T-helper 17 cell (primary cell): ENCODE data around the gene FAM209B. TPM values are rescaled to one million over a fixed set of nuclear protein-coding genes. Genes with fewer than 3 reads are reported as not detected.
"Not testable (repeated sequence)": the region's sequence is repeated elsewhere in the genome, so short reads cannot be mapped to it uniquely, and the experiment has no call there.

Experiments used
- ATAC-seq: fragments of 150-1000 bp; cut with Tn5 transposase; 2 replicates; pipeline ENCODE4 v1.10.0; 2021; ENCODE audit warnings: mild to moderate bottlenecking, moderate library complexity
- DNase-seq, 3 donors: peaks; one replicate each; pipeline versions ENCODE4 v3.0.0 to v3.0.0-alpha.2; 2020 to 2021
- H3K9me3 ChIP-seq: one replicate; pipeline ENCODE4 v1.7.0; 2013; ENCODE audit warnings: low read length, mild to moderate bottlenecking; ENCODE audit not compliant: control insufficient read depth, poor library complexity, severe bottlenecking
- H3K27ac Mint-ChIP-seq: one replicate; pipeline ENCODE4 v1.8.0; 2022; ENCODE audit warnings: mild to moderate bottlenecking, moderate library complexity, mixed read lengths
- H3K27me3 Mint-ChIP-seq: one replicate; pipeline ENCODE4 v1.8.0; 2022; ENCODE audit warnings: mixed read lengths
- H3K36me3 Mint-ChIP-seq: one replicate; pipeline ENCODE4 v1.8.0; 2022; ENCODE audit warnings: low read depth, mixed read lengths
- H3K4me1 Mint-ChIP-seq: one replicate; pipeline ENCODE4 v1.8.0; 2022; ENCODE audit warnings: mild to moderate bottlenecking, mixed read lengths
- H3K4me3 Mint-ChIP-seq: one replicate; pipeline ENCODE4 v1.8.0; 2022; ENCODE audit warnings: mild to moderate bottlenecking, moderate library complexity, mixed read lengths
- total RNA-seq, 4 donors: library from RNA in 2 of 4; stranded (reverse) in 2 of 4; gene quantifications; one replicate each; pipeline ENCODE4 v1.2.3 and lab custom pipeline; 2022 to 2026

The FAM209B gene
- 1 to 10 TPM; 1.5 to 3.2 TPM for total RNA-seq
- 0.46 to 1.1 reads per million in 2 donors for total RNA-seq (lab: John Stamatoyannopoulos, UW)

GRCh38 chr20:56532946-56533345, at the start of gene FAM209B:
Gene FAM209B (plus strand): TSS chr20:56533246. CDS start chr20:56533342, 96 bp downstream.
- H3K4me1 Mint-ChIP-seq, H3K27ac Mint-ChIP-seq, H3K4me3 Mint-ChIP-seq, H3K9me3 ChIP-seq, H3K27me3 Mint-ChIP-seq, DNase-seq, ATAC-seq, H3K36me3 Mint-ChIP-seq: not testable (repeated sequence)

DNA sequence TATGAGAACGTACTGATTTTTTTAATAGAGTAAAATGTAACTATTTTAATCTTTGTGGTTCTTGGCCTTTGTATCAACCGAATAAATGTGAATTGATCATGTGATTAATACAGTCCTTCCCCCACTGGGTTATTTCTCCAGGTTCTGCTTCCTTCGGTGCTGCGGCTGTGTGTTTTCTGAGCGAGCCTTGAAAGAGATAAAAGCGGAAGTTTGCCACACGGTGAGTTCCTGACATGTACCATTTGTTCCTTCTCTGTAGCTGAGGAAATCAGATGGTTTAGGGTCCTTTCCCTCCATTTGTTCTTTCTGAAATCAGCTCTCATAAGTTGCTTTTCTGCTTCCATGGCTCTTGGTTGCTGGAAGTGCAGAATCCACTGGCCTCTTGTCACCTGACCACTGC, 49.1 kb upstream of the FAM209B start:
- peaks cover 19% of the 10 kb centered on the region for H3K36me3 Mint-ChIP-seq
- DNase-seq (no peak), ATAC-seq (peak; percentile 39)
- no peaks in the 10 kb centered on the region for H3K9me3 ChIP-seq
- H3K4me3 Mint-ChIP-seq = no peak overlapping the region
- peak overlapping the region; percentile 83 for H3K27ac Mint-ChIP-seq
- H3K4me1 Mint-ChIP-seq = peaks cover 39% of the 10 kb centered on the region
- H3K27me3 Mint-ChIP-seq = no peaks in the 10 kb centered on the region

DNA sequence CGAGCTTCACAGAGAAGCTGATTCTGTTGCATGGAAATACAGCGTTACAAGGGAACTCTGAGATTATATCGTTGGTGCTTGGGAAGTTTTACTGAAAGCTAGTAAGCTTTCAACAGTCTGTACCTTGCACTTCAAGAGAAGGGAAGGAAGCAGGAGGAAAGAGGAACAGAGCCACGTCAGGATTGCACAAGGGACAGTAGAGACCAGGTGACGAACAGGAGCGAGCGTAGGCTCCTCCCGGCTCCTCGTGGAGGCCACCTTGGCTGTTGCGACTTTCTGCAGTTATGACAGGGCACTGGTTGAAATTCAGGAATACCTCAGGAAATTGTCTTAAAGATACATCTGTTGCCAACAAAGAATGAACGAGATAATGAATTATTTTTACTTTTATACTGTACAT, 45.8 kb upstream of the FAM209B start:
- Mint-ChIP-seq H3K27ac (no peak overlapping the region), H3K4me3 (no peak overlapping the region), H3K27me3 (no peaks in the 10 kb centered on the region), H3K4me1 (peaks cover 29% of the 10 kb centered on the region), H3K36me3 (peaks cover 13% of the 10 kb centered on the region)
- DNase-seq (no peak), ATAC-seq (no peak)
- no peaks in the 10 kb centered on the region for H3K9me3 ChIP-seq

DNA sequence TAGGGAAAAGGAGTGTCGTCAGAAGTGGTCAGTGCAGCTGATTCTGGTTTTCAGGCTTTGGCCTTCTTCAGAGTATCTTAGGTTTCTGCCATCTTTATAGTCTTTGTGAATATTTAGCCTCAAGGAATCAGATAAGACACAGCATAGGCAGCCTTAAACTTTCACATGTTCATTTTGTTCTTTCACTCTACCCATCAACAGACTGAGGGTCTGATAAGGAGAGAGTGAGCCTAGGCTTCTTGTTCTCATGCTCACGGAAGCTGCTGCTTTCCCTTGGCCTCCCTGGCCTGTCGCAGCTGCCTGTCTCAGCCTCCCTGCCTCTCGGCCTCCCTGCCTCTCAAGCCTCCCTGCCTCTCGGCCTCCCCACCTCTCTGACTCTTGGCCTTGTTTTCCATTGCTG, 44.5 kb upstream of the FAM209B start:
- Mint-ChIP-seq H3K36me3 (peaks cover 13% of the 10 kb centered on the region), H3K4me3 (no peak overlapping the region), H3K27me3 (no peaks in the 10 kb centered on the region), H3K4me1 (peaks cover 23% of the 10 kb centered on the region), H3K27ac (peak overlapping the region; percentile 29)
- H3K9me3 ChIP-seq = no peaks in the 10 kb centered on the region
- DNase-seq (no peak), ATAC-seq (no peak)

- Mint-ChIP-seq H3K27me3 (no peaks in the 10 kb centered on the region), H3K27ac (no peak overlapping the region), H3K36me3 (peaks cover 3% of the 10 kb centered on the region), H3K4me3 (no peak overlapping the region), H3K4me1 (no peaks in the 10 kb centered on the region)
- DNase-seq (no peak), ATAC-seq (no peak)
- H3K9me3 ChIP-seq = no peaks in the 10 kb centered on the region
These were observed 31.9 kb upstream of the FAM209B start for GRCh38 chr20:56501116-56501515.

DNA sequence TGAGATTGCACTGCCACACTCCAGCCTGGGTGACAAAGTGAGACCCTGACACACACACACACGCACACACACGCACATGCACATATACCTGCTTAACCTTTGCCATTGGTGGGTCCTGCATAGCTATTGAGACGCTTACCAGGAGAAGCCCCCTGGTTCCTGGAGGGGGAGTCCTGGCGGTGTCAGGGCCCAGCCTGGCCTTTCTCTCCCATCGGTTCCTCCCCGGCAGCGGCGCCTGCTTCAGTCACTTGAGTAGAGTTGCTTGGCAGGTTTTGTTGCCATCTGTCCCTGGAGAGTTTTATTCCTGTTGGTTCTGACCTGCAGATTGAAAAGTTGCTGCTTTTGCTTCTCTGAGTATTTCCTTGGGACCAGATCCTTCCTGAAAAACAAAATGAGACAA, 29.1 kb upstream of the FAM209B start:
- Mint-ChIP-seq H3K36me3 (no peaks in the 10 kb centered on the region), H3K27me3 (no peaks in the 10 kb centered on the region), H3K4me3 (no peak overlapping the region), H3K27ac (peak overlapping the region; percentile 43), H3K4me1 (no peaks in the 10 kb centered on the region)
- ATAC-seq (no peak), DNase-seq (no peak)
- no peaks in the 10 kb centered on the region for H3K9me3 ChIP-seq

DNA sequence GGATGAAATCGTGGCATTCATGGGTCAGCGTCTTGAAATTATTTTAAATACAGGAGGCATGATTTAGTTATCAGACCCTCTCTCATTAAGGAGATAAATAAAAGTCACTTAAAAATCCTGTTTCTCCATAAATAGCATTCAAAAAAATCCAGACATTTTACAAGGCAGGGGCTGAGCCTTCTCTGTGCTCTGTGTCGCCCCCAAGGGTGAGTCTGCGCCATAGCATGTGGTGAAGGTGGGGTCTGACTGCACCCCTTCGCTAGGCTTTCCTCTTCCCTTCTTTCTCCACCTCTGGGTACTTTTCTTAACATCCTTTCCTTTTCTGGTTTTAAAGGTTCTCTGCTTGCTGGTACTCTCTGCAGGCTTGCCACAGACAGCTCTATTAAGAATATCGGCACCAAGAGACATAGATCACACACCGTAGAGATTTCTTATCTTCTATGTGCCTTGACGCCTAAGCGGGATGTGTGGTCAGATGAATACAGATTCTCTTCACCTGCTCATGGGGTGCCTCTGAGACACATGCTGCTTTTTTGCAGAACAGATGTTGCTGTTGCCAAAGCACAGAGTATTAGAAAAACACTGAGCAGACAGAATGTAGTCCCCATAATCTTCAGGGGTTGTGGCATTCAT, 28.6 kb upstream of the FAM209B start:
- ATAC-seq (peak; percentile 59), DNase-seq (no peak)
- H3K9me3 ChIP-seq = no peaks in the 10 kb centered on the region
- Mint-ChIP-seq H3K27ac (peak overlapping the region; percentile 43), H3K4me3 (no peak overlapping the region), H3K4me1 (no peaks in the 10 kb centered on the region), H3K36me3 (no peaks in the 10 kb centered on the region), H3K27me3 (no peaks in the 10 kb centered on the region)

GRCh38 chr20:56506103-56506502, 26.9 kb upstream of the FAM209B start:
- H3K9me3 ChIP-seq = no peaks in the 10 kb centered on the region
- Mint-ChIP-seq H3K27ac (no peak overlapping the region), H3K4me3 (no peak overlapping the region), H3K36me3 (no peaks in the 10 kb centered on the region), H3K4me1 (no peaks in the 10 kb centered on the region), H3K27me3 (no peaks in the 10 kb centered on the region)
- ATAC-seq = no peak
- DNase-seq = no peak

DNA sequence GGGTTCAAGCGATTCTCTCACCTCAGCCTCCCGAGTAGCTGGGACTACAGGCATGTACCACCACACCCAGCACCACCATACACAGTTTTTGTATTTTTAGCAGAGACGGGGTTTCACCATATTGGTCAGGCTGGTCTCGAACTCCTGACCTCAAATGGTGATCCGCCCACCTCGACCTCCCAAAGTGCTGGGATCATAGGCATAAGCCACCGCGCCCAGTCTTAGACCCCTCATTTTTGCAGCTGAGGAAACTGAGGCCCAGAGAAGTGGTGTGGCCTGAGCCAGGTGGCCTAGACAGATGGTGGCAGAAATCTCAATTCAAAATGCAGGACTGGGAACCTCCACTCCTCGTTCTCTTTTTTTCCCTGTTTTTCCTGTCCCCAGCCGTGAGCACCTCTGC, 21.1 kb upstream of the FAM209B start:
- no peaks in the 10 kb centered on the region for H3K27me3 Mint-ChIP-seq
- no peak overlapping the region for H3K4me3 Mint-ChIP-seq
- H3K4me1 Mint-ChIP-seq = no peaks in the 10 kb centered on the region
- no peaks in the 10 kb centered on the region for H3K36me3 Mint-ChIP-seq
- H3K9me3 ChIP-seq = no peaks in the 10 kb centered on the region
- H3K27ac Mint-ChIP-seq = no peak overlapping the region
- DNase-seq (no peak), ATAC-seq (no peak)

GRCh38 chr20:56513161-56514150, 19.6 kb upstream of the FAM209B start:
- H3K36me3 Mint-ChIP-seq = peaks cover 3% of the 10 kb centered on the region
- H3K27ac Mint-ChIP-seq = peak overlapping the region; percentile 34
- peaks cover 2% of the 10 kb centered on the region for H3K9me3 ChIP-seq
- DNase-seq (no peak), ATAC-seq (no peak)
- H3K4me1 Mint-ChIP-seq = no peaks in the 10 kb centered on the region
- H3K27me3 Mint-ChIP-seq = no peaks in the 10 kb centered on the region
- H3K4me3 Mint-ChIP-seq = no peak overlapping the region

- ATAC-seq (no peak), DNase-seq (no peak)
- no peak overlapping the region for H3K27ac Mint-ChIP-seq
- peaks cover 6% of the 10 kb centered on the region for H3K9me3 ChIP-seq
- H3K36me3 Mint-ChIP-seq = peaks cover 5% of the 10 kb centered on the region
- H3K4me3 Mint-ChIP-seq = no peak overlapping the region
- H3K27me3 Mint-ChIP-seq = no peaks in the 10 kb centered on the region
- H3K4me1 Mint-ChIP-seq = no peaks in the 10 kb centered on the region
These were observed 16.4 kb upstream of the FAM209B start for GRCh38 chr20:56516631-56517030.

- no peak overlapping the region for H3K27ac Mint-ChIP-seq
- no peak for ATAC-seq
These were observed 15.8 kb upstream of the FAM209B start for GRCh38 chr20:56517211-56517610.

GRCh38 chr20:56517641-56518040, 15.4 kb upstream of the FAM209B start:
- Mint-ChIP-seq H3K36me3 (peaks cover 5% of the 10 kb centered on the region), H3K27me3 (no peaks in the 10 kb centered on the region), H3K4me3 (no peak overlapping the region), H3K27ac (no peak overlapping the region), H3K4me1 (no peaks in the 10 kb centered on the region)
- peaks cover 6% of the 10 kb centered on the region for H3K9me3 ChIP-seq
- ATAC-seq (no peak), DNase-seq (no peak)

More at GRCh38 chr20:56517211-56517610, 15.8 kb upstream of the FAM209B start:
- Mint-ChIP-seq H3K36me3 (peaks cover 5% of the 10 kb centered on the region), H3K4me1 (no peaks in the 10 kb centered on the region), H3K4me3 (no peak overlapping the region), H3K27me3 (no peaks in the 10 kb centered on the region)
- peaks cover 6% of the 10 kb centered on the region for H3K9me3 ChIP-seq
- no peak for DNase-seq
